PFSK-1 (cell line): Measurements from ENCODE around the gene PCBP4.
A peak's percentile ranks its signal among the peaks of the same experiment; 100 is the strongest.

Experiments used
- FOXP2 ChIP-seq: optimal IDR thresholded peaks from 2 replicates; pipeline ENCODE3; 2011; ENCODE audit warnings: borderline replicate concordance, control low read depth, inconsistent platforms; ENCODE audit not compliant: insufficient read depth; ENCODE audit errors: extremely low read length, extremely low read depth
- POLR2AphosphoS5 ChIP-seq: IDR thresholded peaks from 2 replicates; pipeline ENCODE4 v1.6.1; 2012; ENCODE audit warnings: low read depth, mild to moderate bottlenecking, control low read depth, low read length, moderate library complexity
- SIN3A ChIP-seq: IDR thresholded peaks from 2 replicates; pipeline ENCODE4 v1.6.1; 2012; ENCODE audit warnings: mild to moderate bottlenecking, low read length, moderate library complexity, borderline replicate concordance; ENCODE audit not compliant: insufficient read depth
- TAF1 ChIP-seq: IDR thresholded peaks from 2 replicates; pipeline ENCODE4 v1.6.1; 2012; ENCODE audit warnings: low read length, control low read depth, borderline replicate concordance; ENCODE audit not compliant: insufficient read depth
- TF ChIP-seq, protein P1 (sequence below), 2 experiments: IDR thresholded peaks; 2 replicates each; pipeline versions ENCODE4 v1.6.1 to v1.8.0; 2011 to 2012; ENCODE audit warnings: low read depth in 2 of 2, low read length in 2 of 2, control low read depth in 1 of 2, inconsistent platforms in 1 of 2, mild to moderate bottlenecking in 1 of 2, moderate library complexity in 1 of 2; ENCODE audit not compliant: insufficient read depth in 1 of 2

The PCBP4 gene

DNA sequence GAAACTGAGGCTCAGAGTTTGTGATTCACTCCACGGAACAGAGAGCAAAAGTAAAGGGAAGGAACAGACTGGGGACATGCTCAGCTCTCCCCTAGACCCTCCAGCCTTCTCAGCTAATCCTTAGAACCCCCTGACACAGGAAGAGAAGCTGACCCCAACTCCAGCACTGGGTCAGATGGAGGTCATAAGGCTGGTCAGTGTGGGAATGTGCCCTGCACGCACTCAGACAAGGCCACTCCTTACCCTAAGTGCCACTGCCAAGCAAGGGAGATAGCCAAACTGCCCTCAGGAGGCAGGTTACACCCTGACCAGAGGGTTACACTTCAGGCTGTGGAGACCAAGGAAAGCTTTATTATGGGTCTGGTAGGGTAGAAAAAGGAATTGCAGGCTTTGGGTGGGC lies 27.3 kb upstream of the PCBP4 start:
- TF ChIP-seq POLR2AphosphoS5 (0 out of 2 replicates have a peak, but pooled peaks have one; percentile 4), TAF1 (no peak)

DNA sequence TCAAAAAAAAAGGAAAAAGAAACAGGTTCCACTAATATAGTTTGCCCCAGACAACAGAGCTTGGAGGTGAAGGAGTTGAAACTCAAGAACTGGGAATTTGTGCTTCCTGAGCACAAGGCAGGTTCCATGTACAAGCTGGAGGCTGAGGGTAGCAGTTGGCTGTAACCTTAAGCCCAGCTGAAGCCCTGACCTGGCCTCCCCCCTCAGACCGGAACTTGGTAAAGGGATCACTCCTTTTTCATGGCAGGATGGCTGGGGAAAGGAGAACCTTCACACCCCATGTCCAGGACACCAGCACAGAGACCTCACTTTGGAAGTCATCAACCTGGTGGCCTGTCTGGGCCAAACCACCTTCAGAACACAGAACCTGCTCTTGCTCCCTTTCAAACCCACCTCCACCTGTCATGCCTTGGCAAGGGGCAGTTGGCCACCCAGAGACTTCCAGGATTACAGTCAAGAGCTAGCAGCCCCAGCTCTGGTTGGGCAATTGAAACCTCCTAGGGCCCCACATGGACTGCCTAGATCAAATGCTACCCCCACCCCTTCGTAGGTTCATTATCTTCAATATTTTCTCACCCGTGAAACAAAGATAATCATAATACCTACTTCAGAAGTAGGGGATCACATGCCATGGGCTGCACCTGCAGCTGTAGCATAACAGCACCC lies 24.9 kb upstream of the PCBP4 start:
- TF ChIP-seq, protein P1, sequence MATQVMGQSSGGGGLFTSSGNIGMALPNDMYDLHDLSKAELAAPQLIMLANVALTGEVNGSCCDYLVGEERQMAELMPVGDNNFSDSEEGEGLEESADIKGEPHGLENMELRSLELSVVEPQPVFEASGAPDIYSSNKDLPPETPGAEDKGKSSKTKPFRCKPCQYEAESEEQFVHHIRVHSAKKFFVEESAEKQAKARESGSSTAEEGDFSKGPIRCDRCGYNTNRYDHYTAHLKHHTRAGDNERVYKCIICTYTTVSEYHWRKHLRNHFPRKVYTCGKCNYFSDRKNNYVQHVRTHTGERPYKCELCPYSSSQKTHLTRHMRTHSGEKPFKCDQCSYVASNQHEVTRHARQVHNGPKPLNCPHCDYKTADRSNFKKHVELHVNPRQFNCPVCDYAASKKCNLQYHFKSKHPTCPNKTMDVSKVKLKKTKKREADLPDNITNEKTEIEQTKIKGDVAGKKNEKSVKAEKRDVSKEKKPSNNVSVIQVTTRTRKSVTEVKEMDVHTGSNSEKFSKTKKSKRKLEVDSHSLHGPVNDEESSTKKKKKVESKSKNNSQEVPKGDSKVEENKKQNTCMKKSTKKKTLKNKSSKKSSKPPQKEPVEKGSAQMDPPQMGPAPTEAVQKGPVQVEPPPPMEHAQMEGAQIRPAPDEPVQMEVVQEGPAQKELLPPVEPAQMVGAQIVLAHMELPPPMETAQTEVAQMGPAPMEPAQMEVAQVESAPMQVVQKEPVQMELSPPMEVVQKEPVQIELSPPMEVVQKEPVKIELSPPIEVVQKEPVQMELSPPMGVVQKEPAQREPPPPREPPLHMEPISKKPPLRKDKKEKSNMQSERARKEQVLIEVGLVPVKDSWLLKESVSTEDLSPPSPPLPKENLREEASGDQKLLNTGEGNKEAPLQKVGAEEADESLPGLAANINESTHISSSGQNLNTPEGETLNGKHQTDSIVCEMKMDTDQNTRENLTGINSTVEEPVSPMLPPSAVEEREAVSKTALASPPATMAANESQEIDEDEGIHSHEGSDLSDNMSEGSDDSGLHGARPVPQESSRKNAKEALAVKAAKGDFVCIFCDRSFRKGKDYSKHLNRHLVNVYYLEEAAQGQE (IDR thresholded peaks at IDR 0.05; ENCODE audit: insufficient read depth in 1 of 2, low read depth in 2 of 2, low read length in 2 of 2) = no peak
- TF ChIP-seq POLR2AphosphoS5 (peak; percentile 72), TAF1 (no peak)

DNA sequence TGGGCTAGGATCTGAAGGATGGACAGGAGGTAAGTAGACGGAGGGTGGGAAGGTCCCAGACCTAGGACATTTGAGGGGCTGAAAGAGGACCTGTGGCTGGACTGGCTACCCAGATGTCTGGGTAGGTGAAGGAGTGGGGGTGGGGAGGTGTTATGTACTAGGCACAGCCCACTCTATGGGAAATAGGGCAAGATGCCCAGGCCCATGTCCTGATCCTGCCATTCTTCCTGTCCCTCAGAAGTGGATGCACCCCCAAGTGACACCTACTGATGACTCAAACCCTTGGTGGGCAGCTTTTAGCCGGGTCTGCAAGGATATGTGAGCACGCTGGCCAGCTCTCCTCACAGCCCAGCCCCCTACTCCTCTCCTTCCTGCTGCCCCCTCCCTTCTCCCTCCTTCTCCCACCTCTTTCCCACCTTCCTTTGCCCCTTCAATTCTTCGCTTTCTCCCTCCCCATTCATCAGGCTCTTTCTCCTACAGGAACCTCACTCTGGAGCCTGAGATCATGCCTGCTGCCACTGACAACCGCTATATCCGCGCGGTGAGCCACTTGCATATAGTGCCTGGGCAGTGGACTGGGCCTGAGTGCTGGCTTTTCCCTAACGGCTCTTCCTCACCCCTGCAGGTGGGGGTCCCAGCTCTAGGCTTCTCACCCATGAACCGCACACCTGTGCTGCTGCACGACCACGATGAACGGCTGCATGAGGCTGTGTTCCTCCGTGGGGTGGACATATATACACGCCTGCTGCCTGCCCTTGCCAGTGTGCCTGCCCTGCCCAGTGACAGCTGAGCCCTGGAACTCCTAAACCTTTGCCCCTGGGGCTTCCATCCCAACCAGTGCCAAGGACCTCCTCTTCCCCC lies 21.3 kb upstream of the PCBP4 start:
- TF ChIP-seq TAF1 = no peak
- no peak for TF ChIP-seq POLR2AphosphoS5
- no peak for TF ChIP-seq FOXP2
- TF ChIP-seq, protein P1 (IDR thresholded peaks at IDR 0.05; ENCODE audit: insufficient read depth in 1 of 2, low read depth in 2 of 2, low read length in 2 of 2) = no peak
- no peak for TF ChIP-seq SIN3A

DNA sequence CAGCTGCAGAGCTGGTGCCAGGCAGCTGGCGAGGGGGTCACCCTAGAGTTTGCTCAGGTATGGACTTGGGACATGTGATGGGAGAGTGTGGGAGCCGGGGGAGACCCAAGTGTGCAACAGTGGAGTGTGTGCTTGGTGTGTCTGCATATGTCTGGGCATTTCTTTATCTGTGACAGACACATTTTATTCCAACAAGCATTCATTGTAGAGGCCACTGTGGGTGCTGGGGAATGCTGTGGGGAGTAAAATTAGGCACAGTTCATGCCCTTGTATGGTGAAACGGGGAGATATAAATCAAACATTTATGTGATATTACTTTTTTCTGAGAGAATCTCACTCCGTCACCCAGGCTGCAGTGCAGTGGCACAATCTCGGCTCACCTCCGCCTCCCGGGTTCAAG lies 20.3 kb upstream of the PCBP4 start:
- no peak for TF ChIP-seq SIN3A
- TF ChIP-seq, protein P1 (IDR thresholded peaks at IDR 0.05; ENCODE audit: insufficient read depth in 1 of 2, low read depth in 2 of 2, low read length in 2 of 2) = no peak
- no peak for TF ChIP-seq FOXP2
- TF ChIP-seq TAF1 = no peak
- TF ChIP-seq POLR2AphosphoS5 = no peak

DNA sequence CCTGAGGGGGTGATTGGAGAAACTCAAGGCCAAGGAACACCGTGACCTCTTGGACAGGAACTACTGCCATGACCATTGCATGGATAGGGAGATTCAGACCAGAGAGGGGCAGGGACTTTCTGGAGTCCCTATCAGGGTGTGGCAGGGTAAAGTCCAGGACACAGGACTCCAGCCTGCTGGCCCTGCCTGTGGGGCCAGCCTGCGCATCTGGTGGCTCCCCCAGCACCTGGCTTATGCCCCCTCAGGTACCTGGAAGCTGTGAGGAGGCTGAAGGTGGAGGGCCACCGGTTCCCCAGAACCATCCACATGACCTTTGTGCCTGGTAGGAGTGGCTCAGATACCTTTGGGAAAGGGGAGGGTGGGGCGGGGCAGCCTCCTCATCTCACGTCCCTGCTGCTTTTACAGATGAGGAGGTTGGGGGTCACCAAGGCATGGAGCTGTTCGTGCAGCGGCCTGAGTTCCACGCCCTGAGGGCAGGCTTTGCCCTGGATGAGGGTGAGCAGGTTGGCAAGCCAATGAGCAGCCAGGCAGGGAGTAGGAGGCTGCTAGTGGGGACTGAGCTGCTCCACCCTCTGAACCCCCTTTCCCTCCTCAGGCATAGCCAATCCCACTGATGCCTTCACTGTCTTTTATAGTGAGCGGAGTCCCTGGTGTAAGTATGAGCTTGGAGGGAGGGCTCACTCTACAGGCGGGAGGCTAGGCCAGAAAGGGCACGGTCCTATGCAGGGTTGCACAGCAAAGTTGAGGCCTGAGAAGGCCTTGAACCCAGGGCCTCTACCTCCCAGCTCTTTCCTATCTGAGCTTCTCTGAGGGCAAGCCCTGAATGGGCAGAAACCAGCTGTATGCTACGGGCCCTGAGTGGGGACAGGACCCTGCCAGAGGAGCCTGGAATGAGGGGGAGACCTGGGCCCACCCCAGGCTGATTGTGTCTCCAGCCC lies 19.0 kb upstream of the PCBP4 start:
- TF ChIP-seq, protein P1 (IDR thresholded peaks at IDR 0.05; ENCODE audit: insufficient read depth in 1 of 2, low read depth in 2 of 2, low read length in 2 of 2) = no peak
- TF ChIP-seq SIN3A (no peak), FOXP2 (no peak), POLR2AphosphoS5 (no peak), TAF1 (no peak)
